ENCODE measurements around the gene PACRG.

DNA sequence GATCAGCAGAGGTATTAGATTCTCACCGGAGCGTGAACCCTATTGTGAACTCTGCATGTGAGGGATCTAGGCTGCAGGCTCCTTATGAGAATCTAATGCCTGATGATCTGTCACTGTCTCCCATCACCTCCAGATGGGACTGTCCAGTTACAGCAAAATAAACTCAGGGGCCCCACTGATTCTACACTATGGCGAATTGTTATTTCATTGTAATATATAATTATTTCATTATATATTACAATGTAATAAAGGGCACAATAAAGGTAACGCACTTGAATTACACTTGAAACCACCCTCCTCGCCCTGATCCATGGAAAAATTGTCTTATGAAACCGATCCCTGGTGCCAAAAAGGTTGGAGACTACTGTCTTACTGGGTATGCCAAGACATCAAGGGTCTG lies 18.8 kb upstream of the PACRG start:
- TF ChIP-seq EZH2 (IDR thresholded peaks at IDR 0.05; ENCODE audit: borderline replicate concordance, insufficient read depth, low read length, poor library complexity, severe bottlenecking), result no peak
- TF ChIP-seq, protein P1, sequence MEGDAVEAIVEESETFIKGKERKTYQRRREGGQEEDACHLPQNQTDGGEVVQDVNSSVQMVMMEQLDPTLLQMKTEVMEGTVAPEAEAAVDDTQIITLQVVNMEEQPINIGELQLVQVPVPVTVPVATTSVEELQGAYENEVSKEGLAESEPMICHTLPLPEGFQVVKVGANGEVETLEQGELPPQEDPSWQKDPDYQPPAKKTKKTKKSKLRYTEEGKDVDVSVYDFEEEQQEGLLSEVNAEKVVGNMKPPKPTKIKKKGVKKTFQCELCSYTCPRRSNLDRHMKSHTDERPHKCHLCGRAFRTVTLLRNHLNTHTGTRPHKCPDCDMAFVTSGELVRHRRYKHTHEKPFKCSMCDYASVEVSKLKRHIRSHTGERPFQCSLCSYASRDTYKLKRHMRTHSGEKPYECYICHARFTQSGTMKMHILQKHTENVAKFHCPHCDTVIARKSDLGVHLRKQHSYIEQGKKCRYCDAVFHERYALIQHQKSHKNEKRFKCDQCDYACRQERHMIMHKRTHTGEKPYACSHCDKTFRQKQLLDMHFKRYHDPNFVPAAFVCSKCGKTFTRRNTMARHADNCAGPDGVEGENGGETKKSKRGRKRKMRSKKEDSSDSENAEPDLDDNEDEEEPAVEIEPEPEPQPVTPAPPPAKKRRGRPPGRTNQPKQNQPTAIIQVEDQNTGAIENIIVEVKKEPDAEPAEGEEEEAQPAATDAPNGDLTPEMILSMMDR (IDR thresholded peaks at IDR 0.05; ENCODE audit: poor library complexity, severe bottlenecking), result no peak
- TF ChIP-seq RAD21 (conservative IDR thresholded peaks at IDR 0.05), result no peak
- TF ChIP-seq, protein P2, sequence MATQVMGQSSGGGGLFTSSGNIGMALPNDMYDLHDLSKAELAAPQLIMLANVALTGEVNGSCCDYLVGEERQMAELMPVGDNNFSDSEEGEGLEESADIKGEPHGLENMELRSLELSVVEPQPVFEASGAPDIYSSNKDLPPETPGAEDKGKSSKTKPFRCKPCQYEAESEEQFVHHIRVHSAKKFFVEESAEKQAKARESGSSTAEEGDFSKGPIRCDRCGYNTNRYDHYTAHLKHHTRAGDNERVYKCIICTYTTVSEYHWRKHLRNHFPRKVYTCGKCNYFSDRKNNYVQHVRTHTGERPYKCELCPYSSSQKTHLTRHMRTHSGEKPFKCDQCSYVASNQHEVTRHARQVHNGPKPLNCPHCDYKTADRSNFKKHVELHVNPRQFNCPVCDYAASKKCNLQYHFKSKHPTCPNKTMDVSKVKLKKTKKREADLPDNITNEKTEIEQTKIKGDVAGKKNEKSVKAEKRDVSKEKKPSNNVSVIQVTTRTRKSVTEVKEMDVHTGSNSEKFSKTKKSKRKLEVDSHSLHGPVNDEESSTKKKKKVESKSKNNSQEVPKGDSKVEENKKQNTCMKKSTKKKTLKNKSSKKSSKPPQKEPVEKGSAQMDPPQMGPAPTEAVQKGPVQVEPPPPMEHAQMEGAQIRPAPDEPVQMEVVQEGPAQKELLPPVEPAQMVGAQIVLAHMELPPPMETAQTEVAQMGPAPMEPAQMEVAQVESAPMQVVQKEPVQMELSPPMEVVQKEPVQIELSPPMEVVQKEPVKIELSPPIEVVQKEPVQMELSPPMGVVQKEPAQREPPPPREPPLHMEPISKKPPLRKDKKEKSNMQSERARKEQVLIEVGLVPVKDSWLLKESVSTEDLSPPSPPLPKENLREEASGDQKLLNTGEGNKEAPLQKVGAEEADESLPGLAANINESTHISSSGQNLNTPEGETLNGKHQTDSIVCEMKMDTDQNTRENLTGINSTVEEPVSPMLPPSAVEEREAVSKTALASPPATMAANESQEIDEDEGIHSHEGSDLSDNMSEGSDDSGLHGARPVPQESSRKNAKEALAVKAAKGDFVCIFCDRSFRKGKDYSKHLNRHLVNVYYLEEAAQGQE (IDR thresholded peaks at IDR 0.05; ENCODE audit: borderline replicate concordance), result no peak

Measured in neural cell (in vitro differentiated cells).